KMS-11 (cell line): Measurements from ENCODE around the gene KIAA1328.
"Not testable (repeated sequence)": the region's sequence is repeated elsewhere in the genome, so short reads cannot be mapped to it uniquely, and the experiment has no call there.

ENCODE experiments used
- H2AFZ ChIP-seq: fragments of 200-600 bp; sonication (generic); 2 replicates; pipeline ENCODE4 v1.6.1; 2016; ENCODE audit warnings: antibody characterized with exemption, mixed run types, low read depth
- H3K27ac ChIP-seq: fragments of 200-600 bp; sonication (generic); 2 replicates; pipeline ENCODE4 v1.6.1; 2016; ENCODE audit warnings: mild to moderate bottlenecking, mixed run types
- H3K27me3 ChIP-seq: fragments of 200-600 bp; sonication (generic); 2 replicates; pipeline ENCODE4 v1.6.1; 2017; ENCODE audit warnings: mild to moderate bottlenecking, low read depth, mixed run types, moderate library complexity; ENCODE audit not compliant: insufficient read depth
- H3K36me3 ChIP-seq: fragments of 200-600 bp; sonication (generic); 2 replicates; pipeline ENCODE4 v1.6.1; 2017; ENCODE audit warnings: mild to moderate bottlenecking, mixed run types; ENCODE audit not compliant: insufficient read depth
- H3K4me1 ChIP-seq: fragments of 200-600 bp; sonication (generic); 2 replicates; pipeline ENCODE4 v1.6.1; 2016; ENCODE audit warnings: mild to moderate bottlenecking, low read depth, mixed run types; ENCODE audit not compliant: poor library complexity, severe bottlenecking
- H3K4me2 ChIP-seq: fragments of 200-600 bp; sonication (generic); 2 replicates; pipeline ENCODE4 v1.7.0; 2016; ENCODE audit warnings: mild to moderate bottlenecking, mixed run types
- H3K4me3 ChIP-seq: fragments of 200-600 bp; sonication (generic); IDR thresholded peaks from 2 replicates; pipeline ENCODE4 v1.6.1; 2017; ENCODE audit warnings: low read depth, low read length, mixed read lengths; ENCODE audit not compliant: insufficient read depth
- H3K79me2 ChIP-seq: fragments of 200-600 bp; sonication (generic); 2 replicates; pipeline ENCODE4 v1.6.1; 2016; ENCODE audit warnings: low read depth, mixed run types; ENCODE audit not compliant: insufficient read depth
- H3K9ac ChIP-seq: fragments of 200-600 bp; sonication (generic); 2 replicates; pipeline ENCODE4 v1.6.1; 2016; ENCODE audit warnings: mild to moderate bottlenecking, mixed run types
- H4K20me1 ChIP-seq: fragments of 200-600 bp; sonication (generic); 2 replicates; pipeline ENCODE4 v1.6.1; 2016; ENCODE audit warnings: mild to moderate bottlenecking, mixed run types; ENCODE audit not compliant: insufficient read depth
- TF ChIP-seq, protein P1 (sequence below): fragments of 200-600 bp; sonication (generic); conservative IDR thresholded peaks from 2 replicates; pipeline ENCODE4 v1.6.1; 2017; ENCODE audit warnings: low read depth, mild to moderate bottlenecking, antibody characterized with exemption, low read length, moderate library complexity, mixed read lengths

KIAA1328 gene

DNA sequence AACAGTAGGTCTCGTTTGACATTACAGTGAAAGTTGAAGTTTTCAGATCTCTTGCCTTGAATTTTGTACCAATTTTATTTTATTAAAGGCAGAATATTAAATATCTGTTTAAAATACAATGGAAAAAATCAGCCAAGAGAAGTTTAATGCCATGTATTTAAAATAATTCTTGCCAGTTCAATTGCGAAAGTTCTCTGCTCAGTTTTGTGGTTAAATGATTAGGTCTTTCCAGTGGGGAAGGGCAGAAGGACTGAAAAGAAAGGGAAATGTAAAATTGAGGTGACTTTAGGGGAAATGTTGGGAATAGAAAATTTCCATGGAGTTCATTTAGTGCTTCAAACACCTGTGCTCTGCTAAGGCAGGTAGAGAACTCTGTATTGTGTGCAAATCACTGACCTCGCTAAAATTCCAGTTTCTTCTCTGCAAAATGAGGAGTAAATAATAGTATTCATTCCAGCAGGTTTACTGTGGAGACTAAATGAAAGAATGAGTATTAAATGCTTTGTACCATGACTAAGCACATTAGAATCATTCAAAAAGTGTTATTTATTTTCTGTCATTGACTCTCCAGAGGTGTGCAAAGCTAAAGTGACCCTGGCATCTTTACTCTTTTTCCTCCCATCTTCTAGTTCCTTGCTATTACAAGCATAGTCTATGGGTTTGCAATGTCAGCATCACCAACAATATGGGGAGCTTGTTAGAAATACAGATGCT, 74.4 kb downstream of the KIAA1328 start:
- H3K4me1 ChIP-seq: no peaks in the 10 kb centered on the region
- no peak overlapping the region for H3K9ac ChIP-seq
- H2AFZ ChIP-seq: no peak overlapping the region
- no peaks in the 10 kb centered on the region for H4K20me1 ChIP-seq
- H3K27ac ChIP-seq: no peak overlapping the region
- H3K4me3 ChIP-seq: no peak overlapping the region
- TF ChIP-seq, protein P1, sequence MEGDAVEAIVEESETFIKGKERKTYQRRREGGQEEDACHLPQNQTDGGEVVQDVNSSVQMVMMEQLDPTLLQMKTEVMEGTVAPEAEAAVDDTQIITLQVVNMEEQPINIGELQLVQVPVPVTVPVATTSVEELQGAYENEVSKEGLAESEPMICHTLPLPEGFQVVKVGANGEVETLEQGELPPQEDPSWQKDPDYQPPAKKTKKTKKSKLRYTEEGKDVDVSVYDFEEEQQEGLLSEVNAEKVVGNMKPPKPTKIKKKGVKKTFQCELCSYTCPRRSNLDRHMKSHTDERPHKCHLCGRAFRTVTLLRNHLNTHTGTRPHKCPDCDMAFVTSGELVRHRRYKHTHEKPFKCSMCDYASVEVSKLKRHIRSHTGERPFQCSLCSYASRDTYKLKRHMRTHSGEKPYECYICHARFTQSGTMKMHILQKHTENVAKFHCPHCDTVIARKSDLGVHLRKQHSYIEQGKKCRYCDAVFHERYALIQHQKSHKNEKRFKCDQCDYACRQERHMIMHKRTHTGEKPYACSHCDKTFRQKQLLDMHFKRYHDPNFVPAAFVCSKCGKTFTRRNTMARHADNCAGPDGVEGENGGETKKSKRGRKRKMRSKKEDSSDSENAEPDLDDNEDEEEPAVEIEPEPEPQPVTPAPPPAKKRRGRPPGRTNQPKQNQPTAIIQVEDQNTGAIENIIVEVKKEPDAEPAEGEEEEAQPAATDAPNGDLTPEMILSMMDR: no peak
- no peaks in the 10 kb centered on the region for H3K36me3 ChIP-seq
- no peaks in the 10 kb centered on the region for H3K27me3 ChIP-seq
- H3K4me2 ChIP-seq: no peak overlapping the region
- H3K79me2 ChIP-seq: no peaks in the 10 kb centered on the region

GRCh38 chr18:36905571-36905970, 76.6 kb downstream of the KIAA1328 start:
- H2AFZ ChIP-seq: no peak overlapping the region
- H3K27me3 ChIP-seq: no peaks in the 10 kb centered on the region
- H3K9ac ChIP-seq: no peak overlapping the region
- H3K4me1 ChIP-seq: no peaks in the 10 kb centered on the region
- no peak overlapping the region for H3K4me2 ChIP-seq
- no peak overlapping the region for H3K27ac ChIP-seq
- H3K79me2 ChIP-seq: no peaks in the 10 kb centered on the region
- no peaks in the 10 kb centered on the region for H3K36me3 ChIP-seq
- no peak overlapping the region for H3K4me3 ChIP-seq
- no peaks in the 10 kb centered on the region for H4K20me1 ChIP-seq
- TF ChIP-seq, protein P1: no peak

DNA sequence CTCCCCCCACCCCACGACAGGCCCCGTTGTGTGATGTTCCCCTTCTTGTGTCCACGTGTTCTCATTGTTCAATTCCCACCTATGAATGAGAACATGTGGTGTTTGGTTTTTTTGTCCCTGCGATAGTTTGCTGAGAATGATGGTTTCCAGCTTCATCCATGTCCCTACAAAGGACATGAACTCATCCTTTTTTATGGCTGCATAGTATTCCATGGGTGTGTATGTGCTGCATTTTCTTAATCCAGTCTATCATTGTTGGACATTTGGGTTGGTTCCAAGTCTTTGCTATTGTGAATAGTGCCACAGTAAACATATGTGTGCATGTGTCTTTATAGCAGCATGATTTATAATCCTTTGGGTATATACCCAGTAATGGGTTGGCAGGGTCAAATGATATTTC, 80.4 kb downstream of the KIAA1328 start:
- not testable (repeated sequence) for H3K9ac ChIP-seq, H3K36me3 ChIP-seq, H3K4me1 ChIP-seq, H3K4me2 ChIP-seq, H3K79me2 ChIP-seq, H4K20me1 ChIP-seq, H3K27me3 ChIP-seq, H2AFZ ChIP-seq, H3K27ac ChIP-seq, H3K4me3 ChIP-seq

DNA sequence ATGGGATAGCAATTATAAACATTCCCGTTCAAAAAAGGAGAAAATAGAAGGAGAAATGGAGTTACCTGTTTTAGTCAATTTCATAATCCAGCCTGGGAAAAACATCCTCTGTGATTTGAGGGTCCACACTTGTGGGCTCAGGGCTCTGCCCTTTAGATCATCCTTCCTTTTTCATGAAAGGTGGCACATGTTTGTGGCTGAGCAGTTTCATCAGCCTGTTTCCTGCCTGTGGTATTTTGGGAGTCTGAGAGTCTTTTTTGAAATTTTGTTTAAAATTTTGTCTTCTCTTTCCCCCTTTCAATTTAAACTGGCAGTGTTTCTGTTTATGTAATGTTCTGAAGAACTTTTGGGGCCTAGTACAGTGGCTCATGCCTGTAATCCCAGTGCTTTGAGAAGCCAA, 84.0 kb downstream of the KIAA1328 start:
- no peaks in the 10 kb centered on the region for H3K36me3 ChIP-seq
- H3K4me2 ChIP-seq: 0 out of 2 replicates have a peak overlapping the region, but pooled peaks have one; percentile 13
- no peak overlapping the region for H2AFZ ChIP-seq
- H3K4me3 ChIP-seq: no peak overlapping the region
- no peaks in the 10 kb centered on the region for H4K20me1 ChIP-seq
- TF ChIP-seq, protein P1: no peak
- H3K27ac ChIP-seq: no peak overlapping the region
- H3K27me3 ChIP-seq: no peaks in the 10 kb centered on the region
- H3K79me2 ChIP-seq: no peaks in the 10 kb centered on the region
- H3K9ac ChIP-seq: no peak overlapping the region
- peaks cover 7% of the 10 kb centered on the region for H3K4me1 ChIP-seq

GRCh38 chr18:36917907-36918306, 89.0 kb downstream of the KIAA1328 start:
- Histone ChIP-seq H3K4me2 (no peak overlapping the region), H3K27ac (no peak overlapping the region), H3K4me3 (no peak overlapping the region), H3K79me2 (no peaks in the 10 kb centered on the region), H4K20me1 (no peaks in the 10 kb centered on the region), H3K36me3 (no peaks in the 10 kb centered on the region), H3K9ac (no peak overlapping the region), H2AFZ (no peak overlapping the region), H3K4me1 (peaks cover 3% of the 10 kb centered on the region), H3K27me3 (no peaks in the 10 kb centered on the region)
- TF ChIP-seq, protein P1: no peak
